ENCODE measurements around the gene CEBPZ.

DNA sequence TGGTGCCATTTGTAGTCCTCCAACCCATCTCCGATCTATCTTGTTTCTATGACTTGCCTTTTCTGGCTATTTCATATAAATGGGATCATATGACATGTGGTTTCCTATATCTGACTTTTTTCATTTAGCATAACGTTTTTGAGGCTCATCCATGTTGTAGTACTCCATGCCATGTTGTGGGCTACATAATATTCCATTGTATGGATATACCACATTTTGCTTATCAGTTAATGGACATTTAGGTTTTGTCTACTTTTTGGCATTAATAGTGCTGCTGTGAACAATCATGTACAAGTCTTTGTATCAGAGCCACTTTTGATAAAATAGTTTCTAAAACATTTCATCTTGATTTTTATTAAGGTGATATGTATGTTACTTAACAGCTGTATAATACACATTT lies 27.7 kb downstream of the CEBPZ start:
- TF ChIP-seq, protein P1, sequence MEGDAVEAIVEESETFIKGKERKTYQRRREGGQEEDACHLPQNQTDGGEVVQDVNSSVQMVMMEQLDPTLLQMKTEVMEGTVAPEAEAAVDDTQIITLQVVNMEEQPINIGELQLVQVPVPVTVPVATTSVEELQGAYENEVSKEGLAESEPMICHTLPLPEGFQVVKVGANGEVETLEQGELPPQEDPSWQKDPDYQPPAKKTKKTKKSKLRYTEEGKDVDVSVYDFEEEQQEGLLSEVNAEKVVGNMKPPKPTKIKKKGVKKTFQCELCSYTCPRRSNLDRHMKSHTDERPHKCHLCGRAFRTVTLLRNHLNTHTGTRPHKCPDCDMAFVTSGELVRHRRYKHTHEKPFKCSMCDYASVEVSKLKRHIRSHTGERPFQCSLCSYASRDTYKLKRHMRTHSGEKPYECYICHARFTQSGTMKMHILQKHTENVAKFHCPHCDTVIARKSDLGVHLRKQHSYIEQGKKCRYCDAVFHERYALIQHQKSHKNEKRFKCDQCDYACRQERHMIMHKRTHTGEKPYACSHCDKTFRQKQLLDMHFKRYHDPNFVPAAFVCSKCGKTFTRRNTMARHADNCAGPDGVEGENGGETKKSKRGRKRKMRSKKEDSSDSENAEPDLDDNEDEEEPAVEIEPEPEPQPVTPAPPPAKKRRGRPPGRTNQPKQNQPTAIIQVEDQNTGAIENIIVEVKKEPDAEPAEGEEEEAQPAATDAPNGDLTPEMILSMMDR (IDR thresholded peaks at IDR 0.05; ENCODE audit: low read depth, low read length, missing input control): no peak
- TF ChIP-seq, protein P2, sequence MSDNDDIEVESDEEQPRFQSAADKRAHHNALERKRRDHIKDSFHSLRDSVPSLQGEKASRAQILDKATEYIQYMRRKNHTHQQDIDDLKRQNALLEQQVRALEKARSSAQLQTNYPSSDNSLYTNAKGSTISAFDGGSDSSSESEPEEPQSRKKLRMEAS (IDR thresholded peaks at IDR 0.05): no peak
- TF ChIP-seq EGR1 (IDR thresholded peaks at IDR 0.05; ENCODE audit: low read depth in 2 of 2): no peak
- TF ChIP-seq SP1 (IDR thresholded peaks at IDR 0.05): no peak
- TF ChIP-seq YY1 (IDR thresholded peaks at IDR 0.05): no peak

Data from liver (tissue), 3 donors.